H9 (cell line): ENCODE measurements around the gene NR0B1. TPM values are rescaled to one million over a fixed set of nuclear protein-coding genes. Genes with fewer than 3 reads are reported as not detected.
A peak's percentile ranks its signal among the peaks of the same experiment; 100 is the strongest.

Source experiments
- DNase-seq: peaks from one replicate; pipeline ENCODE4 v3.0.0-alpha.2; 2017
- H2AFZ ChIP-seq: one replicate; pipeline ENCODE4 v1.6.1; 2013; ENCODE audit warnings: mild to moderate bottlenecking, low read length, control low read depth, moderate library complexity
- H2AK5ac ChIP-seq: 2 replicates; pipeline ENCODE4 v1.6.1; 2013; ENCODE audit warnings: low read length, control low read depth, mixed read lengths; ENCODE audit not compliant: insufficient read length
- H2BK120ac ChIP-seq: one replicate; pipeline ENCODE4 v1.6.1; 2013; ENCODE audit warnings: low read depth, mild to moderate bottlenecking, low read length, control low read depth, inconsistent platforms; ENCODE audit not compliant: poor library complexity, severe bottlenecking
- H2BK12ac ChIP-seq: 2 replicates; pipeline ENCODE4 v1.6.1; 2013; ENCODE audit warnings: low read length, control low read depth, mixed read lengths, low read depth; ENCODE audit not compliant: insufficient read length
- H2BK15ac ChIP-seq: 2 replicates; pipeline ENCODE4 v1.6.1; 2013; ENCODE audit warnings: low read depth, low read length, control low read depth
- H2BK20ac ChIP-seq: one replicate; pipeline ENCODE4 v1.6.1; 2013; ENCODE audit warnings: low read depth, mild to moderate bottlenecking, low read length, control low read depth, inconsistent platforms; ENCODE audit not compliant: poor library complexity, severe bottlenecking
- H2BK5ac ChIP-seq: 2 replicates; pipeline ENCODE4 v1.6.1; 2013; ENCODE audit warnings: low read length, control low read depth, mixed read lengths; ENCODE audit not compliant: insufficient read length
- H3K14ac ChIP-seq: 2 replicates; pipeline ENCODE4 v1.6.1; 2013; ENCODE audit warnings: low read length, control low read depth; ENCODE audit not compliant: insufficient read depth
- H3K18ac ChIP-seq: 2 replicates; pipeline ENCODE4 v1.6.1; 2013; ENCODE audit warnings: low read depth, mild to moderate bottlenecking, mixed read lengths, low read length, control low read depth; ENCODE audit not compliant: insufficient read length
- H3K23ac ChIP-seq: 2 replicates; pipeline ENCODE4 v1.6.1; 2013; ENCODE audit warnings: low read length, control low read depth, mixed read lengths, low read depth; ENCODE audit not compliant: insufficient read length
- H3K23me2 ChIP-seq: 2 replicates; pipeline ENCODE4 v1.6.1; 2013; ENCODE audit warnings: low read depth, mild to moderate bottlenecking, mixed read lengths, low read length, control low read depth; ENCODE audit not compliant: insufficient read length, poor library complexity, severe bottlenecking
- H3K27ac ChIP-seq: 2 replicates; pipeline ENCODE4 v1.5.1; 2013; ENCODE audit warnings: low read length, control low read depth, mixed read lengths, low read depth; ENCODE audit not compliant: insufficient read length
- H3K27me3 ChIP-seq: 2 replicates; pipeline ENCODE4 v1.6.1; 2013; ENCODE audit warnings: low read length, control low read depth, inconsistent platforms; ENCODE audit not compliant: insufficient read depth
- H3K4ac ChIP-seq: 2 replicates; pipeline ENCODE4 v1.6.1; 2013; ENCODE audit warnings: low read depth, mild to moderate bottlenecking, control low read depth, inconsistent platforms, low read length, moderate library complexity
- H3K4me1 ChIP-seq: 2 replicates; pipeline ENCODE4 v1.6.1; 2013; ENCODE audit warnings: low read length, control low read depth, inconsistent platforms; ENCODE audit not compliant: insufficient read depth
- H3K4me2 ChIP-seq: 2 replicates; pipeline ENCODE4 v1.6.1; 2013; ENCODE audit warnings: low read length, control low read depth, mixed read lengths; ENCODE audit not compliant: insufficient read length, insufficient read depth
- H3K56ac ChIP-seq: 2 replicates; pipeline ENCODE4 v1.6.1; 2013; ENCODE audit warnings: low read depth, mild to moderate bottlenecking, mixed read lengths, low read length, control low read depth; ENCODE audit not compliant: insufficient read length
- H3K79me1 ChIP-seq: 2 replicates; pipeline ENCODE4 v1.6.1; 2013; ENCODE audit warnings: low read depth, mild to moderate bottlenecking, moderate library complexity, low read length, control low read depth, inconsistent platforms; ENCODE audit not compliant: insufficient read depth, poor library complexity, severe bottlenecking
- H3K79me2 ChIP-seq: 2 replicates; pipeline ENCODE4 v1.6.1; 2013; ENCODE audit warnings: low read length, control low read depth, inconsistent platforms; ENCODE audit not compliant: insufficient read depth
- H3K9ac ChIP-seq: 2 replicates; pipeline ENCODE4 v1.6.1; 2013; ENCODE audit warnings: low read length, control low read depth, mixed read lengths; ENCODE audit not compliant: insufficient read length; ENCODE audit errors: extremely low read depth
- H3K9me3 ChIP-seq: one replicate; pipeline ENCODE4 v1.6.1; 2013; ENCODE audit warnings: low read depth, low read length, inconsistent platforms; ENCODE audit not compliant: control insufficient read depth
- H3T11ph ChIP-seq: one replicate; pipeline ENCODE4 v1.6.1; 2013; ENCODE audit warnings: mild to moderate bottlenecking, low read length, control low read depth, inconsistent platforms
- H4K20me1 ChIP-seq: one replicate; pipeline ENCODE4 v1.6.1; 2013; ENCODE audit not compliant: control insufficient read depth, insufficient read length, insufficient read depth
- H4K5ac ChIP-seq: 2 replicates; pipeline ENCODE4 v1.6.1; 2013; ENCODE audit warnings: low read depth, mild to moderate bottlenecking, mixed read lengths, low read length, control low read depth; ENCODE audit not compliant: insufficient read length
- H4K8ac ChIP-seq: replicated peaks from 2 replicates; pipeline ENCODE4 v1.6.1; 2013; ENCODE audit warnings: low read length, control low read depth, mixed read lengths, low read depth; ENCODE audit not compliant: insufficient read length
- H4K91ac ChIP-seq: 2 replicates; pipeline ENCODE4 v1.6.1; 2013; ENCODE audit warnings: low read depth, mild to moderate bottlenecking, moderate library complexity, mixed read lengths, low read length, control low read depth; ENCODE audit not compliant: insufficient read length
- H3K27ac Mint-ChIP-seq, 3 experiments: 2 replicates in 2 of 3; 3 replicates in 1 of 3; pipeline ENCODE4 v1.8.0; 2020 to 2021; ENCODE audit warnings: mixed read lengths in 3 of 3, mild to moderate bottlenecking in 1 of 3, moderate library complexity in 1 of 3
- H3K27me3 Mint-ChIP-seq: 2 replicates; pipeline ENCODE4 v1.8.0; 2021; ENCODE audit warnings: low read depth, mild to moderate bottlenecking, moderate library complexity, mixed read lengths
- H3K36me3 Mint-ChIP-seq, 3 experiments: 2 replicates in 2 of 3; 3 replicates in 1 of 3; pipeline ENCODE4 v1.8.0; 2020 to 2021; ENCODE audit warnings: low read depth in 3 of 3, mixed read lengths in 3 of 3; ENCODE audit not compliant: insufficient read depth in 1 of 3
- H3K4me1 Mint-ChIP-seq, 2 experiments: 2 replicates each; pipeline ENCODE4 v1.8.0; 2020; ENCODE audit warnings: mixed read lengths in 2 of 2
- H3K4me3 Mint-ChIP-seq, 2 experiments: 2 replicates in 1 of 2; 3 replicates in 1 of 2; pipeline ENCODE4 v1.8.0; 2020 to 2021; ENCODE audit warnings: mild to moderate bottlenecking in 2 of 2, mixed read lengths in 2 of 2, moderate library complexity in 1 of 2
- H3K9me3 Mint-ChIP-seq, 2 experiments: 2 replicates in 1 of 2; 3 replicates in 1 of 2; pipeline ENCODE4 v1.8.0; 2020; ENCODE audit warnings: mild to moderate bottlenecking in 2 of 2, mixed read lengths in 2 of 2, moderate library complexity in 1 of 2
- CTCF ChIP-seq: fragments of 200-600 bp; sonication (generic); conservative IDR thresholded peaks from 3 replicates; pipeline ENCODE4 v1.8.0; 2021; ENCODE audit warnings: antibody characterized with exemption, mild to moderate bottlenecking
- WGBS: extraction: QIAGEN DNeasy Blood & Tissue Kit; methylation state at CpG from one replicate; pipeline ENCODE4 v1.1.7; 2013; ENCODE audit warnings: missing lambda C conversion rate, low lambda C conversion rate, mixed read lengths; ENCODE audit not compliant: insufficient read length; ENCODE audit errors: extremely low coverage; 5-methylcytosine and 5-hydroxymethylcytosine counted together
- total RNA-seq: library from RNA; stranded (reverse); gene quantifications from 2 replicates; pipeline ENCODE4 v1.2.1, GENCODE V29; 2021

NR0B1 gene
- total RNA-seq, 1 experiment from 2014 or later = not detected

GRCh38 chrX:30343206-30343605, 34.0 kb upstream of the NR0B1 start:
- peak; percentile 60; the same call in 2 of the 3 replicates for TF ChIP-seq CTCF
- Histone ChIP-seq H3K23me2 (no peaks in the 10 kb centered on the region), H3K9ac (no peak overlapping the region), H3K79me2 (no peaks in the 10 kb centered on the region), H4K5ac (no peak overlapping the region), H2AFZ (no peak overlapping the region), H4K91ac (no peak overlapping the region), H3K4ac (no peak overlapping the region), H4K20me1 (no peaks in the 10 kb centered on the region), H3K9me3 (no peaks in the 10 kb centered on the region), H4K8ac (no peak overlapping the region), H3K79me1 (no peaks in the 10 kb centered on the region), H2BK5ac (no peak overlapping the region), H2BK120ac (no peak overlapping the region), H3K4me2 (no peak overlapping the region), H2AK5ac (no peak overlapping the region), H2BK20ac (no peak overlapping the region), H3K27me3 (no peaks in the 10 kb centered on the region), H3K56ac (no peak overlapping the region), H3K18ac (no peak overlapping the region), H3K14ac (no peak overlapping the region), H2BK12ac (no peak overlapping the region), H2BK15ac (no peak overlapping the region), H3K27ac (no peak overlapping the region), H3K23ac (no peak overlapping the region), H3K4me1 (no peaks in the 10 kb centered on the region), H3T11ph (no peak overlapping the region)
- Mint-ChIP-seq H3K4me1 (no peaks in the 10 kb centered on the region), H3K27ac (no peak overlapping the region), H3K9me3 (peaks cover 6 to 49% of the 10 kb centered on the region in 2 experiments; a peak in 4 of 5 replicates), H3K36me3 (no peaks in the 10 kb centered on the region; a peak in 1 of 7 replicates), H3K4me3 (no peak overlapping the region), H3K27me3 (no peaks in the 10 kb centered on the region; the same call in none of the 2 replicates)
- peak; percentile 31 for DNase-seq
- no CpG with 5 or more reads among the region's 4 CpGs for WGBS
